H1 (cell line): ENCODE measurements around the gene NUDT2.

Experiments used
- BCL11A ChIP-seq, 2 experiments: IDR thresholded peaks; one replicate each; pipeline ENCODE4 v1.6.1; 2011; ENCODE audit warnings: low read depth in 2 of 2, low read length in 2 of 2, mild to moderate bottlenecking in 2 of 2
- CEBPB ChIP-seq: IDR thresholded peaks from 2 replicates; pipeline ENCODE4 v1.6.1; 2012; ENCODE audit warnings: low read depth, low read length
- CTCF ChIP-seq, 3 experiments: IDR thresholded peaks; 1 replicate in 2 of 3; 2 replicates in 1 of 3; pipeline versions ENCODE4 v1.5.1 to v1.6.1; 2011; ENCODE audit warnings: low read length in 3 of 3, mild to moderate bottlenecking in 3 of 3, inconsistent platforms in 2 of 3, low read depth in 1 of 3, moderate library complexity in 1 of 3; ENCODE audit not compliant: insufficient read depth in 1 of 3; ENCODE audit errors: control extremely low read depth in 1 of 3
- JUND ChIP-seq: IDR thresholded peaks from 2 replicates; pipeline ENCODE4 v1.6.1; 2011; ENCODE audit warnings: mild to moderate bottlenecking, improper control_type of control experiment, low read length
- KDM1A ChIP-seq: fragments of 200-600, 300-600 bp; sonication (generic); IDR thresholded peaks from 2 replicates; pipeline ENCODE4 v1.7.1; 2016; ENCODE audit warnings: mild to moderate bottlenecking, low read length, borderline replicate concordance
- KDM4A ChIP-seq: IDR thresholded peaks from one replicate; pipeline ENCODE4 v1.7.1; 2012; ENCODE audit warnings: low read depth, mild to moderate bottlenecking, moderate library complexity, low read length, inconsistent platforms; ENCODE audit not compliant: severe bottlenecking
- KDM5A ChIP-seq: fragments of 200-600 bp; IDR thresholded peaks from 2 replicates; pipeline ENCODE4 v1.7.1; 2012; ENCODE audit warnings: mild to moderate bottlenecking, low read length, inconsistent platforms, mixed read lengths
- POLR2A ChIP-seq, 2 experiments: IDR thresholded peaks; 1 replicate in 1 of 2; 2 replicates in 1 of 2; pipeline ENCODE4 v1.6.1; 2011; ENCODE audit warnings: low read depth in 2 of 2, low read length in 2 of 2, mild to moderate bottlenecking in 2 of 2; ENCODE audit errors: control extremely low read depth in 1 of 2
- POLR2AphosphoS5 ChIP-seq: IDR thresholded peaks from 2 replicates; pipeline ENCODE4 v1.6.1; 2011; ENCODE audit warnings: low read depth, low read length
- RFX5 ChIP-seq: IDR thresholded peaks from 2 replicates; pipeline ENCODE4 v1.6.1; 2011; ENCODE audit warnings: low read depth, low read length, improper control_type of control experiment, borderline replicate concordance
- SIN3A ChIP-seq, 2 experiments: IDR thresholded peaks in 1 of 2; conservative IDR thresholded peaks in 1 of 2; 2 replicates each; pipeline ENCODE4 v1.6.1; 2011 to 2012; ENCODE audit warnings: low read length in 2 of 2, improper control_type of control experiment in 1 of 2, low read depth in 1 of 2, mild to moderate bottlenecking in 1 of 2
- SP1 ChIP-seq: IDR thresholded peaks from 2 replicates; pipeline ENCODE4 v1.6.1; 2011; ENCODE audit warnings: low read depth, low read length
- SUZ12 ChIP-seq: fragments of 200-600 bp; sonication (generic); IDR thresholded peaks from 2 replicates; pipeline ENCODE4 v1.6.1; 2012; ENCODE audit warnings: mild to moderate bottlenecking, inconsistent platforms, low read length, moderate library complexity, mixed read lengths
- ZNF274 ChIP-seq: IDR thresholded peaks from 2 replicates; pipeline ENCODE4 v1.7.0; 2012; ENCODE audit warnings: low read length, borderline replicate concordance; ENCODE audit errors: extremely low read depth

DNA sequence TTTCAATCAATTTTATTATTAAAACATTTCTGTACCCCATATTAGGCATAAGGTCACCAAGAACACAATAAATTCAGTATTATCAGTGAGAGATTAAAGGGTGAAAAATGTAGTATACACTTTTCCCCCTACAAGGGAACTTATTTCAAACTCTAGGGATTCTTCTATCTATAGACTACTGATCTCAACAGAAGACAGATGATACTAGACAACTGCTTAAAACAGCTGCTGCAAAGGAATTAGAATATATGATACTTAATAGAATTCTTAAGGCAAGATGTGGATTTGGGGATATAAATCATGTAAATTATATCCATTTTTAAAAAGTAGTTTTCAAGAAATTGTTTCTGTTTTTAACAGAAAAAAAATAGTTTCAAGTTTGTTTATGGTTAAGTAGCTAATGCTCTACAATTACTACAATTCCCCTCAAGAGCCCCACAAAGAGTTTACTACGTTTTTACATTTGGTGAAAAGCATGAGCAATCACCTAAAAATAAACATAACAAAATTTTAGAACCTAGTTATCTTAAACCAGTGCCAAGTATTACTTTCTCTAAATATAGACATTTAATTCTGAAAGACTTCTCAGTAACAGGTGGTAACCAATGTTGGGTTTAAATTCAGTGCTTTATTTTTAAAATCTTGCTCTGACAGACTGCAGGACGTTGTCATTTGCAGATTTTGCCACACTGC lies 6.3 kb upstream of the NUDT2 start:
- TF ChIP-seq CTCF (IDR thresholded peaks at IDR 0.05; ENCODE audit: control extremely low read depth in 1 of 3, insufficient read depth in 1 of 3, low read depth in 1 of 3, low read length in 3 of 3) (no peak), SIN3A (conservative IDR thresholded peaks at IDR 0.05 in 1 of 2, IDR thresholded peaks at IDR 0.05 in 1 of 2; ENCODE audit: low read depth in 1 of 2, low read length in 2 of 2) (no peak), CEBPB (no peak), KDM1A (no peak), JUND (no peak), POLR2A (IDR thresholded peaks at IDR 0.05; ENCODE audit: control extremely low read depth in 1 of 2, low read depth in 2 of 2, low read length in 2 of 2) (no peak), RFX5 (no peak), SUZ12 (no peak), ZNF274 (no peak), SP1 (no peak), POLR2AphosphoS5 (no peak), BCL11A (IDR thresholded peaks at IDR 0.05; ENCODE audit: low read depth in 2 of 2, low read length in 2 of 2) (no peak), KDM5A (no peak), KDM4A (no peak)
